Subcutaneous abdominal adipose tissue (tissue), 5 donors: Measurements from ENCODE around the gene STK38L.

Experiments
- H3K27ac ChIP-seq: one replicate; pipeline ENCODE4 v1.7.0; 2013; ENCODE audit warnings: low read depth, mild to moderate bottlenecking, inconsistent platforms, low read length, moderate library complexity
- H3K27me3 ChIP-seq, 5 donors: one replicate each; pipeline ENCODE4 v1.7.0; 2013; ENCODE audit warnings: low read length in 5 of 5, inconsistent platforms in 1 of 5; ENCODE audit not compliant: control insufficient read depth in 5 of 5, insufficient read depth in 4 of 5
- H3K36me3 ChIP-seq, 5 donors: one replicate each; pipeline ENCODE4 v1.7.0; 2013; ENCODE audit warnings: low read length in 5 of 5; ENCODE audit not compliant: control insufficient read depth in 5 of 5, insufficient read depth in 5 of 5
- H3K4me1 ChIP-seq, 5 donors: one replicate each; pipeline ENCODE4 v1.7.0; 2013; ENCODE audit warnings: low read length in 5 of 5, mild to moderate bottlenecking in 3 of 5, moderate library complexity in 1 of 5; ENCODE audit not compliant: control insufficient read depth in 5 of 5, insufficient read depth in 5 of 5
- H3K4me3 ChIP-seq, 5 donors: one replicate each; pipeline ENCODE4 v1.7.0; 2013; ENCODE audit warnings: low read length in 5 of 5, low read depth in 1 of 5
- H3K9ac ChIP-seq, 5 donors: one replicate each; pipeline ENCODE4 v1.7.0; 2013; ENCODE audit warnings: low read length in 5 of 5, mild to moderate bottlenecking in 4 of 5, moderate library complexity in 3 of 5
- H3K9me3 ChIP-seq, 5 donors: one replicate each; pipeline ENCODE4 v1.7.0; 2013; ENCODE audit warnings: low read length in 5 of 5; ENCODE audit not compliant: control insufficient read depth in 5 of 5
- donor health status: healthy.
- donor health status: healthy.
- donor health status: healthy.
- donor health status: healthy.
- donor health status: healthy.

The STK38L gene

DNA sequence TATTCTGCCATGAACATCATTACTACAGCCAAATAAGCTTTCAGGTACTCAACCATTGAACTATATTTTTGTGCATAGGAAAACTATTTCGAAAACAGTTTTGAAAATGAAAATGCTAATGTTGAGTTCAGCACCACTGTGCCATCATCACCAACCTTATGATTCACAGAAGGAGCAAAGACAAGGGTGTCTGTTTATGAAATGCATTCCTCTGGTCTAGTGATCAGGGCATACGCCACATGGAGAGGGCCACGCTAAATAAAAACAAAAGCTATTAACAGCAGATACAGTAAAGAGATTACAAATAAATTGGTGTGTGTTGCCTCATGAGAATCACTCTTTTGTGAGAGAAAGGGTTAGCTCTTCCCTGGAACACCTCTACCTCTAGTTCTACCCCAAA lies 45.3 kb downstream of the STK38L start:
- Histone ChIP-seq H3K4me3 (no peak overlapping the region), H3K9ac (no peak overlapping the region), H3K27ac (no peak overlapping the region), H3K27me3 (no peaks in the 10 kb centered on the region), H3K9me3 (no peaks in the 10 kb centered on the region), H3K4me1 (peaks cover 5 to 45% (median 36%) of the 10 kb centered on the region in 5 donors), H3K36me3 (no peaks in the 10 kb centered on the region)

DNA sequence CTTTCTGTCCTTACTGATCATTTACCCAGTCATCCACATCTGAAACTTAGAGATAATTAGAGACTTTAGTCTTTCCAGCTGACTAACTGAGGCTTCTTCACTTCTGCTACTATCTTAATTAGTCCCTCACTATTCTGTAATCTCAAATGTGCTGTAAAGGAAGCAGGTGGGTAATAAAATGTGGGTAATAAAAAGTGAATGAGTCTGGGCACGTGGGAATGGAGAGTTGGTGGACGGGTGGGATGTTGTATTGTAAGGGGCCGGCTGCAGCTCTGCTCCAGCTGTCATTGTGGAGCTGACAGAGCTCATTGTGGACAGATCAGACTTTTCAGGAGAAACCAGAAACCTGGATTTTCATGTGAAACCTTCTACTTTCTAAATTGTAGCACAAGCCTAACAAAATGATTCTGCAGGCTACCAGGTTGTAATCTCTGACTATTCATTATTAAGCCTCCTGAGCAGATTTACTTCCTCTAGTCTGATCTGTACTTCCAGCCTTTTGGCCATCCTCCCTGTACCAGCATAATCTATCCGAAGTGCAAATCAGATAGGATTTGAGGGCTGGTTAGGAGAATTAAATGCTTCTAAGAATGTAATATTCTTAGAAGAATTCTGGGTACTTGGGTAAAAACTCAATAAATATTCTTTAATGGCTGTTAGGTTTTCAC lies 46.5 kb downstream of the STK38L start:
- H3K27ac ChIP-seq: no peak overlapping the region
- H3K9ac ChIP-seq: no peak overlapping the region
- H3K36me3 ChIP-seq: no peaks in the 10 kb centered on the region
- H3K4me3 ChIP-seq: no peak overlapping the region
- H3K9me3 ChIP-seq: no peaks in the 10 kb centered on the region
- H3K4me1 ChIP-seq: peaks cover 2 to 42% (median 34%) of the 10 kb centered on the region in 5 donors
- no peaks in the 10 kb centered on the region for H3K27me3 ChIP-seq

DNA sequence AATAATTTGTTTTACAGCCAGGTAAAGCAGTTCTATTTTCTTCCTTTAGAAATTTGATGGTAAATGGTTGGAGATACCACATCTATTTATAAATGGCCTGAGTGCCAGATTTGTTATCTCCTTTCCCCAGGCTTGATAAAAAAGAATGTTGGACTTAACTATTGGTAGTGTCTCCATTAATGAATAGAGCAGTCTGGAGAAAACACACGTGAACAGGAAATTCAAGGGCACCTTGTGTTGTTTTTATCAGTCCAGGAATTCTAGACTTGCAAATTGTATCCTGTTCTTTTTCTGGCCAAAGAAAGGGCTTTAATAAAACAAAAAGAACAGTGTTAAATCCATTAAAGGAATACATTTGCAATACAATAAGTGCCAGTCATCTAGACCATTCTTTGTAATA lies 47.8 kb downstream of the STK38L start:
- peaks cover 2 to 45% (median 31%) of the 10 kb centered on the region in 5 donors for H3K4me1 ChIP-seq
- peaks cover 0 to 4% (median 0%) of the 10 kb centered on the region in 5 donors for H3K36me3 ChIP-seq
- peak overlapping the region; percentile 0 for H3K27ac ChIP-seq
- no peak overlapping the region for H3K4me3 ChIP-seq
- no peaks in the 10 kb centered on the region for H3K9me3 ChIP-seq
- no peaks in the 10 kb centered on the region for H3K27me3 ChIP-seq
- no peak overlapping the region for H3K9ac ChIP-seq

DNA sequence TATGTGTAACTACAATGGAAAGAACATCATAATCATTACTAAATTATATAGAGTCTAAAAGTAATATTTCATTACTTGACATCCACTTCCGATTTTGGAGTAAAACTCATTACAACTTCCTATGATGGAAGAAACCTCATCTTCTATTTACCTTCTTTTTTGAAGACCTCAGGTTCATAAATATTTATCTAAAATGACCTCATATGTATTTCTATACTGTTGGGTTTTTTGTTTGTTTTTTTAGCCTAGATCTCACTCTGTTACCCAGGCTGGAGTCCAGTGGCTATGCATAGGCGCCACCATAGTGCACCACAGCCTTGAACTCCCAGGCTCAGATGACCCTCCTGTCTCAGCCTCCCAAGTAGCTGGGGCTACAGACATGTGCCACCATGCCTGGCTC lies 48.6 kb downstream of the STK38L start:
- Histone ChIP-seq H3K27ac (peak overlapping the region; percentile 70), H3K27me3 (no peaks in the 10 kb centered on the region), H3K9ac (no peak overlapping the region), H3K4me1 (peaks cover 2 to 47% (median 31%) of the 10 kb centered on the region in 5 donors), H3K9me3 (no peaks in the 10 kb centered on the region), H3K4me3 (no peak overlapping the region), H3K36me3 (peaks cover 0 to 5% (median under 1%) of the 10 kb centered on the region in 5 donors)

DNA sequence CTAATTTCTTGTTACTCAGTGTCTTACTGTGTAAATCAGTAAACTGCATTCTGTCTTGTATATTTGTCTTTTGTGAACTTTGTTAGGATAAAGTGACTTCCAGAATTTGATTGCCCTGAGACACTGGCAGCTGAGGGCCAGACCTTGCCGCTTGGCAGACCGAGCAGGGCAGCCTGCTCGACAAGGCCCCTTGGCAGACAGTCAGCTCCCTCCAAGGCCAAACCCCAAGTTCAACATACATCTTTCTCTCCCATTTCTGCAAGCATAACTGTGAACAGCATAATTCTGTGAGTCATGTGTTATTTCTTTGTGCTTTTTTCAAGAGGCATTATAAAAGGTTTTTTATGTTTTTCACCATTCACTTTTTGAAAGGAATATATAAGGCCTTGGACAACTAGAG lies 49.4 kb downstream of the STK38L start:
- Histone ChIP-seq H3K27me3 (no peaks in the 10 kb centered on the region), H3K9me3 (no peaks in the 10 kb centered on the region), H3K27ac (peak overlapping the region; percentile 70), H3K36me3 (peaks cover 4 to 10% (median 6%) of the 10 kb centered on the region in 5 donors), H3K4me1 (peaks cover 2 to 47% (median 31%) of the 10 kb centered on the region in 5 donors), H3K4me3 (no peak overlapping the region), H3K9ac (no peak overlapping the region)

DNA sequence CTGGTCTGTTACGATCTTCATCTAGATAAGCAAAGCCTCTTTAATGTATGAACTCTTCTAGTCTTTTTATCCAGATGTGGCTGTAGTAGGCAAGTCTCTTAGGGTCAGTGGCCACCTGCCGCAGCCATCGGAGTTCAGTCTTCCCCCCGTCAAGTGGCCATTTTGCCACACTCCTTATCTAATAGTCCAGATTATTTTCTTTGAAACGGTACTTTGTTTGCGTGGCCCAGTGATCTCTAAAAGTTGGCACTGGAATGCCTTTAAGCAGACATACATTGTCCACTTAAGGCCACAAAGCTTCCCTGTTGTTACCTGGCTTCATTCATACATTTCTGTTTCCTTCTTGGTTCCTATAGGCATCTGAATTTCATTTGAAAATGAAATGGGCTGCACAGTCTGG lies 52.6 kb downstream of the STK38L start:
- Histone ChIP-seq H3K27ac (peak overlapping the region; percentile 70), H3K9me3 (no peaks in the 10 kb centered on the region), H3K4me3 (no peak overlapping the region), H3K36me3 (peaks cover 9 to 30% (median 15%) of the 10 kb centered on the region in 5 donors), H3K4me1 (peaks cover 2 to 42% (median 17%) of the 10 kb centered on the region in 5 donors), H3K9ac (no peak overlapping the region), H3K27me3 (no peaks in the 10 kb centered on the region)

DNA sequence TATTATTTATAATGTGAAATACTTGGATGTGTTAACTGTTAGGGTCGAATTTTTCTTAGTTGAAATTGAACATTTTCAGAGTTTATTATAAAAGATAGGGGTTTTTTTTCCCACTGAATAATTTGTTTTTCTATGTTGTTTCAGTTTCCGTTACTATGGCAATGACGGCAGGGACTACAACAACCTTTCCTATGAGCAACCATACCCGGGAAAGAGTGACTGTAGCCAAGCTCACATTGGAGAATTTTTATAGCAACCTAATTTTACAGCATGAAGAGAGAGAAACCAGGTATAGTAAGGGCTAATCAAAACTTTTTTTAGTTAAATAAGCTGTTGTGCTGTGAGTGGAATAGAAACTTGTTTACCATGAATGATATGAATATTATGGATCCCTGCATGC lies 53.5 kb downstream of the STK38L start:
- Histone ChIP-seq H3K9ac (peak overlapping the region in 1 of 5 donors; percentile 53), H3K4me3 (no peak overlapping the region), H3K27ac (peak overlapping the region; percentile 70), H3K4me1 (peaks cover 2 to 36% (median 14%) of the 10 kb centered on the region in 5 donors), H3K27me3 (no peaks in the 10 kb centered on the region), H3K36me3 (peaks cover 12 to 36% (median 17%) of the 10 kb centered on the region in 5 donors), H3K9me3 (no peaks in the 10 kb centered on the region)

DNA sequence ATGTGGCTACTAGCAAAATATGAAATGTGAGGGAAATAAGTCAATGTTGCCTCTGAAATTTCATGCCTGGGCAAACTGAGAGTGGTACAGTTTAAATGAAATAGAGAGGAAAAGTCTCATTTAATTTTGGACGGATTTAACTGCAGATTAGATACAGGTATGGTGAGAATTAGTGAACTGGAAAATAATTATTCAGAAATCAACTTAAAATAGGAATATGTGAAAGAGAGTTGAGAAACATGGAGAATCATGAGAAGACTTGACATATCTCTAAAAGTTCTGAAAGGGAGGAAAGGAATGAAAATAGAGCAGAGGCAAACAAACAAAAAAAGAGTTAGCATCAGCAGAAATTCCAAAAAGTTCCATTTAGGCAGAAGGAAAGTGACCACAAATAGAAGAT lies 55.0 kb downstream of the STK38L start:
- no peak overlapping the region for H3K27ac ChIP-seq

DNA sequence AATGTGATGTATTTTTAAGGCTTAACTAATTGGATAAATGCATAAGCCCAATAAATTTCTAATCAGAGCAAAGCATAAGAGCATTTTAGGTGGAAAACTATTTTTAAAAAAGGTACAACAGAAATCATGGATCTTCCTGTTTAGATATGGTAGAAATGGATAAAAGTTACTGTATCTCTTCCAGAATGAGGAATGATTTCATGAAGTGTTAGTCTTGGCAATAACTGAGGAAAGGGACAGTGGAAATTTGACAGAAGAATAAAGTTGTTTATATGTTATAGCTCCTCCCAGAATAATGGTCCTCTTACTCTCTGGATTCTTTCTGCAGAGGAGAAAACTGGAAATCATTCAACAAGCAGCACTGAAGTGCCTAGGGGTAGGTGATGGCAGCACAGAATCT lies 56.1 kb downstream of the STK38L start:
- Histone ChIP-seq H3K9ac (no peak overlapping the region), H3K27ac (no peak overlapping the region), H3K36me3 (peaks cover 20 to 43% (median 22%) of the 10 kb centered on the region in 5 donors), H3K4me1 (peaks cover 0 to 11% (median 2%) of the 10 kb centered on the region in 5 donors), H3K9me3 (no peaks in the 10 kb centered on the region), H3K4me3 (no peak overlapping the region), H3K27me3 (no peaks in the 10 kb centered on the region)

More for the DNA sequence above, 55.0 kb downstream of the STK38L start:
- no peak overlapping the region for H3K4me3 ChIP-seq
- H3K9ac ChIP-seq: no peak overlapping the region
- no peaks in the 10 kb centered on the region for H3K27me3 ChIP-seq
- H3K36me3 ChIP-seq: peaks cover 20 to 43% (median 22%) of the 10 kb centered on the region in 5 donors
- H3K9me3 ChIP-seq: no peaks in the 10 kb centered on the region
- H3K4me1 ChIP-seq: peaks cover 2 to 21% (median 8%) of the 10 kb centered on the region in 5 donors

DNA sequence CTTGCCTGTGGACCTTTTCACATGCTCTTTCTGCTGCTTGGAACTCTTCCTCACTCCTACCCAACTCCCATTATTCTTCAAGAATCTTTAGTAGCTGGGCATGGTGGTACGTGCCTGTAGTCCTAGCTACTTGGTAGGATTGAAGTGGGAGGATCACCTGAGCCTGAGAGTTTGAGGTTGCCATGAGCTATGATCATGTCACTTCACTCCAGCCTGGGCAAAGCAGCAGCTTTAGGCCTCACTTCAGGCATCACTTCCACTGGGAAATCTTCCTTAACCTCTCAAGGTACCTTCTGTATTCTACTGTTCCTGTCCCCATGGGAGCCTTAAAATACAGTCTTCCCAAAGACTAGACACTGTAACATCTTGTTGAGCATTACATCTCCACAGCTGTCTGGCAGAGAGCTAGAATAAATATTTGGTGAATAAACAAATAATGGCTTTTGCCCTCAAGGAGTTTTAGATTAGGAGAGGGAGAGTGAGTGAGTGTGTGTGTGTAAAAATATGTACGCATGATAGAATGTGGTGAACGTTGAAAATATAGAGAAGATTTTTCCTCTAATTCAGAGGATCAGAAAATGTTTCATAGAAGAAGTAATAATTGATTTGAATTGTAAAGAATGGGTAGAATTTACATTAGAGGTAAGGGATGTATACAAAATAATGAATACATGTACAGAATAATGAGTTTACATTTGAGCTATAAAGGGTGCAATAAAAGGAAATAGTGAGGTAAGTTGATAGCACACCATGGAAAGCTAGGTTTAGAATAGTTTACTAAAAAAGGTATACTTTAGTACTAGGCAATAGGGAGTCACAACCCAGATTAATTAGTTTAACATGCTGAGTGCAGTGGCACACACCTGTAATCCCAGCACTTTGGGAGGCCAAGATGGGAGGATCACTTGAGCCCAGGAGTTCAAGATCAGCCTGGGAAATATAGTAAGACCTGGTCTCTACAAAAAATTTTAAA lies 59.3 kb downstream of the STK38L start:
- Histone ChIP-seq H3K4me1 (peaks cover 0 to 8% (median 2%) of the 10 kb centered on the region in 5 donors), H3K9ac (peak overlapping the region in 1 of 5 donors; percentile 26), H3K27ac (no peak overlapping the region), H3K9me3 (no peaks in the 10 kb centered on the region), H3K36me3 (peaks cover 14 to 37% (median 20%) of the 10 kb centered on the region in 5 donors), H3K4me3 (no peak overlapping the region), H3K27me3 (no peaks in the 10 kb centered on the region)
